Measurements from ENCODE around the gene EHD3. TPM values are rescaled to one million over a fixed set of nuclear protein-coding genes. Genes with fewer than 3 reads are reported as not detected.

Gene EHD3
- total and polyA plus RNA-seq, 10 of the 15 experiments (the other 5 are each of a cell fraction or from before 2014, with no cell fraction given) = 1.1 to 10.9 (median 8.2) TPM

GRCh38 chr2:31205613-31206012 is 28.3 kb upstream of the EHD3 start:
- Histone ChIP-seq H3K4me3 (no peak overlapping the region), H3K79me2 (ENCODE audit: control insufficient read depth, insufficient read depth, low read length) (no peaks in the 10 kb centered on the region), H3K4me1 (ENCODE audit: control insufficient read depth, insufficient read depth, low read length) (peaks cover 4% of the 10 kb centered on the region; the same call in 1 of the 2 replicates), H3K36me3 (ENCODE audit: control insufficient read depth in 2 of 2, insufficient read depth in 2 of 2, low read length in 1 of 2) (no peaks in the 10 kb centered on the region), H2AFZ (ENCODE audit: control insufficient read depth, low read depth, low read length) (no peak overlapping the region), H3K9me3 (replicated peaks; ENCODE audit: control insufficient read depth, insufficient read depth, low read length) (no peaks in the 10 kb centered on the region), H4K20me1 (ENCODE audit: control insufficient read depth, insufficient read depth) (no peaks in the 10 kb centered on the region), H3K4me2 (ENCODE audit: control insufficient read depth, insufficient read depth) (no peak overlapping the region), H3K27ac (ENCODE audit: control insufficient read depth, insufficient read depth) (no peak overlapping the region), H3K9ac (ENCODE audit: control insufficient read depth, insufficient read depth, low read length) (no peak overlapping the region), H3K27me3 (replicated peaks in 1 of 2; ENCODE audit: control insufficient read depth in 2 of 2, insufficient read depth in 2 of 2, low read length in 1 of 2) (no peaks in the 10 kb centered on the region; a peak in 2 of 4 replicates)
- POLR2A ChIA-PET = no interaction called here
- SMC1A ChIA-PET (ENCODE audit: uncharacterized antibody, unreplicated experiment) = no interaction called here
- FAIRE-seq (no peak), DNase-seq (ENCODE audit: low read depth, low spot score) (no peak), ATAC-seq (no peak)
- RAD21 ChIA-PET (ENCODE audit: unreplicated experiment) = interaction anchor here (1.5 kb wide), 1 partner anchor 31 kb away, joined by 3 read pairs; no protein-coding TSS in a partner anchor
- no peak for TF ChIP-seq ZNF384 (IDR thresholded peaks at IDR 0.05; ENCODE audit: borderline replicate concordance, low read depth, low read length)
- TF ChIP-seq EED (IDR thresholded peaks at IDR 0.05; ENCODE audit: low read depth) = no peak
- no peak for TF ChIP-seq SIN3A (IDR thresholded peaks at IDR 0.05; ENCODE audit: low read depth, low read length)
- no peak for TF ChIP-seq SUZ12 (IDR thresholded peaks at IDR 0.05; ENCODE audit: unreplicated experiment)
- TF ChIP-seq ATF2 (IDR thresholded peaks at IDR 0.05; ENCODE audit: low read length) = no peak
- no peak for TF ChIP-seq ZBTB40 (IDR thresholded peaks at IDR 0.05; ENCODE audit: borderline replicate concordance)
- TF ChIP-seq STAT3 (IDR thresholded peaks at IDR 0.05; ENCODE audit: low read depth, low read length) = no peak
- CTCF ChIA-PET = no interaction called here
- no TSS peak for BruUV-seq (replicated peaks)
- 17% methylated on average over 3 of the region's 3 CpGs for WGBS (ENCODE audit: insufficient coverage, insufficient replicate concordance, low lambda C conversion rate, missing lambda C conversion rate)
- in situ Hi-C loops (cut with MboI) (no loop called here), intact Hi-C loops (cut with micrococcal nuclease; ENCODE audit: unreplicated experiment) (no loop called here)
